A549 (cell line): Measurements from ENCODE around the gene PDCD1. TPM values are rescaled to one million over a fixed set of nuclear protein-coding genes. Genes with fewer than 3 reads are reported as not detected.

Source experiments
- ATAC-seq, 2 experiments: fragments of 200-7000 bp in 1 of 2; fragments of >200 bp in 1 of 2; cut with Nextera tagmentation in 1 of 2; cut with Tn5 transposase in 1 of 2; 3 replicates each; pipeline versions ENCODE4 v1.8.0 to v1.9.1; 2018 to 2020; ENCODE audit warnings: mild to moderate bottlenecking in 1 of 2, moderate library complexity in 1 of 2
- CTCF ChIA-PET: fragments of 300-600 bp; sonication (Branson Sonifier 250); formaldehyde crosslinking; extraction: SDS; loops from one replicate; lab custom pipeline; 2021; ENCODE audit warnings: antibody characterized with exemption, inconsistent platforms; lab: Yijun Ruan, JAX
- POLR2A ChIA-PET: fragments of 350-600 bp; formaldehyde crosslinking; extraction: SDS; loops from one replicate; lab custom pipeline; 2021; ENCODE audit warnings: antibody characterized with exemption, inconsistent platforms; lab: Yijun Ruan, JAX
- DNase-seq, 2 experiments: peaks; one replicate each; pipeline versions ENCODE4 v3.0.0 to v3.0.0-alpha.2; 2011 to 2016; ENCODE audit warnings: low read depth in 1 of 2, low spot score in 1 of 2
- FAIRE-seq: peaks from 2 replicates; lab custom pipeline; 2011; peaks lifted over from hg19 to GRCh38; lab: Jason Lieb, UNC
- H3K27ac ChIP-seq, 2 experiments: fragments of >200 bp; sonication (Bioruptor Twin); formaldehyde crosslinking; 3 replicates each; pipeline ENCODE4 v1.5.1; 2016 to 2017
- H3K4me1 ChIP-seq: fragments of >200 bp; sonication (Bioruptor Twin); formaldehyde crosslinking; 3 replicates; pipeline ENCODE4 v1.6.1; 2016
- H3K4me2 ChIP-seq: fragments of >200 bp; sonication (Bioruptor Twin); formaldehyde crosslinking; 3 replicates; pipeline ENCODE4 v1.6.1; 2016
- H3K4me3 ChIP-seq: fragments of >200 bp; sonication (Bioruptor Twin); formaldehyde crosslinking; 3 replicates; pipeline ENCODE4 v1.5.1; 2016
- H3K9me3 ChIP-seq: fragments of >200 bp; sonication (Bioruptor Twin); formaldehyde crosslinking; 3 replicates; pipeline ENCODE4 v1.6.1; 2016
- CBX8 ChIP-seq: fragments of 200-600 bp; sonication (generic); IDR thresholded peaks from 2 replicates; pipeline ENCODE4 v1.6.1; 2016
- CEBPB ChIP-seq, 2 experiments: fragments of >200 bp in 1 of 2; sonication (Bioruptor Twin) in 1 of 2; formaldehyde crosslinking in 1 of 2; IDR thresholded peaks; 2 replicates each; pipeline ENCODE4 v1.6.1; 2012 to 2016
- CHD2 ChIP-seq: fragments of 150-350 bp; IDR thresholded peaks from 2 replicates; pipeline ENCODE4 v1.6.1; 2014; ENCODE audit warnings: low read length; ENCODE audit not compliant: partially characterized antibody
- EP300 ChIP-seq, 2 experiments: fragments of >200 bp; sonication (Bioruptor Twin); formaldehyde crosslinking; IDR thresholded peaks; 2 replicates in 1 of 2; 3 replicates in 1 of 2; pipeline ENCODE4 v1.6.1; 2016 to 2017
- ESRRA ChIP-seq: fragments of 150-350 bp; IDR thresholded peaks from 2 replicates; pipeline ENCODE4 v1.6.1; 2014; ENCODE audit warnings: mild to moderate bottlenecking, low read length, borderline replicate concordance
- FOSL2 ChIP-seq, 2 experiments: fragments of 450-650 bp in 1 of 2; fragments of >200 bp in 1 of 2; sonication (Bioruptor Twin) in 1 of 2; formaldehyde crosslinking; IDR thresholded peaks; 2 replicates each; pipeline versions ENCODE4 v1.5.0 to v1.6.1; 2016 to 2020; ENCODE audit warnings: mild to moderate bottlenecking in 1 of 2, moderate library complexity in 1 of 2
- GATA3 ChIP-seq: IDR thresholded peaks from 2 replicates; pipeline ENCODE4 v1.6.1; 2012; ENCODE audit warnings: borderline replicate concordance
- HDAC2 ChIP-seq: fragments of 200-600 bp; sonication (generic); IDR thresholded peaks from 2 replicates; pipeline ENCODE4 v1.6.1; 2016
- HEYL ChIP-seq: fragments of 250-450 bp; sonication (Bioruptor Pico); IDR thresholded peaks from 2 replicates; pipeline ENCODE4 v1.8.0; 2021; ENCODE audit warnings: mild to moderate bottlenecking, moderate library complexity
- HOXA7 ChIP-seq: fragments of 250-450 bp; sonication (Bioruptor Pico); IDR thresholded peaks from 2 replicates; pipeline ENCODE4 v1.5.0; 2020; ENCODE audit warnings: mild to moderate bottlenecking, moderate library complexity
- HOXB13 ChIP-seq: fragments of 250-450 bp; sonication (Bioruptor Pico); IDR thresholded peaks from 2 replicates; pipeline ENCODE4 v1.5.0; 2020; ENCODE audit warnings: low read depth, mild to moderate bottlenecking, moderate library complexity
- HOXB5 ChIP-seq: fragments of 250-450 bp; sonication (Bioruptor Pico); IDR thresholded peaks from 2 replicates; pipeline ENCODE4 v1.5.0; 2020; ENCODE audit warnings: mild to moderate bottlenecking, moderate library complexity
- JUNB ChIP-seq: fragments of >200 bp; sonication (Bioruptor Twin); formaldehyde crosslinking; IDR thresholded peaks from 2 replicates; pipeline ENCODE4 v1.6.1; 2016
- MAFK ChIP-seq: fragments of 450-650 bp; IDR thresholded peaks from 2 replicates; pipeline ENCODE4 v1.6.1; 2014; ENCODE audit not compliant: partially characterized antibody
- MAZ ChIP-seq: fragments of 150-350 bp; IDR thresholded peaks from 2 replicates; pipeline ENCODE4 v1.6.1; 2014; ENCODE audit warnings: antibody characterized with exemption, low read depth, low read length, borderline replicate concordance
- MYC ChIP-seq: IDR thresholded peaks from 2 replicates; pipeline ENCODE4 v1.6.1; 2012; ENCODE audit warnings: mild to moderate bottlenecking, inconsistent platforms, low read length, improper control_type of control experiment, borderline replicate concordance
- NPAS2 ChIP-seq: fragments of 250-450 bp; sonication (Bioruptor Pico); IDR thresholded peaks from 2 replicates; pipeline ENCODE4 v1.8.0; 2022; ENCODE audit warnings: mild to moderate bottlenecking, moderate library complexity, borderline replicate concordance
- PBX3 ChIP-seq: IDR thresholded peaks from 2 replicates; pipeline ENCODE4 v1.6.1; 2012
- POLR2AphosphoS2 ChIP-seq: conservative IDR thresholded peaks from 2 replicates; pipeline ENCODE4 v1.6.1; 2012; ENCODE audit warnings: low read length, improper control_type of control experiment, inconsistent platforms
- RAD21 ChIP-seq, 2 experiments: fragments of >200 bp in 1 of 2; sonication (Bioruptor Twin) in 1 of 2; formaldehyde crosslinking in 1 of 2; IDR thresholded peaks in 1 of 2; conservative IDR thresholded peaks in 1 of 2; 2 replicates in 1 of 2; 3 replicates in 1 of 2; pipeline ENCODE4 v1.6.1; 2012 to 2018; ENCODE audit warnings: inconsistent platforms in 1 of 2
- RCOR1 ChIP-seq: fragments of 150-350 bp; IDR thresholded peaks from 2 replicates; pipeline ENCODE4 v1.6.1; 2014; ENCODE audit warnings: antibody characterized with exemption, low read length, low read depth
- RFX5 ChIP-seq: fragments of 450-650 bp; IDR thresholded peaks from 2 replicates; pipeline ENCODE4 v1.7.1; 2014; ENCODE audit warnings: antibody characterized with exemption, mild to moderate bottlenecking, moderate library complexity
- TFCP2L1 ChIP-seq: fragments of 250-450 bp; sonication (Bioruptor Pico); IDR thresholded peaks from 2 replicates; pipeline ENCODE4 v1.5.0; 2021; ENCODE audit warnings: mild to moderate bottlenecking
- TP53 ChIP-seq: fragments of 250-450 bp; sonication (Bioruptor Pico); IDR thresholded peaks from 2 replicates; pipeline ENCODE4 v1.5.0; 2021; ENCODE audit warnings: mild to moderate bottlenecking, moderate library complexity
- WGBS: methylation state at CpG from one replicate; pipeline ENCODE4 v1.1.6; 2017; ENCODE audit errors: missing lambda C conversion rate; 5-methylcytosine and 5-hydroxymethylcytosine counted together
- polyA plus RNA-seq, 4 experiments: library from polyadenylated mRNA; depleted of rRNA in 3 of 4; stranded (reverse); fragments of >200 nt; fragmentation: RNase III in 1 of 4; extraction: RNeasy Plus Mini Kit Qiagen cat#74134 plus additional on column Dnase treatment in 1 of 4; gene quantifications; 2 replicates in 3 of 4; 3 replicates in 1 of 4; pipeline ENCODE4 v1.2.3, GENCODE V29; 2011 to 2017
- TF ChIP-seq, protein P1 (sequence below): fragments of 150-350 bp; IDR thresholded peaks from 2 replicates; pipeline ENCODE4 v1.6.1; 2014; ENCODE audit warnings: low read depth, mild to moderate bottlenecking, low read length

Gene PDCD1
- polyA plus RNA-seq, 2 of the 4 experiments (the other 2 are of a cell fraction), result not detected

DNA sequence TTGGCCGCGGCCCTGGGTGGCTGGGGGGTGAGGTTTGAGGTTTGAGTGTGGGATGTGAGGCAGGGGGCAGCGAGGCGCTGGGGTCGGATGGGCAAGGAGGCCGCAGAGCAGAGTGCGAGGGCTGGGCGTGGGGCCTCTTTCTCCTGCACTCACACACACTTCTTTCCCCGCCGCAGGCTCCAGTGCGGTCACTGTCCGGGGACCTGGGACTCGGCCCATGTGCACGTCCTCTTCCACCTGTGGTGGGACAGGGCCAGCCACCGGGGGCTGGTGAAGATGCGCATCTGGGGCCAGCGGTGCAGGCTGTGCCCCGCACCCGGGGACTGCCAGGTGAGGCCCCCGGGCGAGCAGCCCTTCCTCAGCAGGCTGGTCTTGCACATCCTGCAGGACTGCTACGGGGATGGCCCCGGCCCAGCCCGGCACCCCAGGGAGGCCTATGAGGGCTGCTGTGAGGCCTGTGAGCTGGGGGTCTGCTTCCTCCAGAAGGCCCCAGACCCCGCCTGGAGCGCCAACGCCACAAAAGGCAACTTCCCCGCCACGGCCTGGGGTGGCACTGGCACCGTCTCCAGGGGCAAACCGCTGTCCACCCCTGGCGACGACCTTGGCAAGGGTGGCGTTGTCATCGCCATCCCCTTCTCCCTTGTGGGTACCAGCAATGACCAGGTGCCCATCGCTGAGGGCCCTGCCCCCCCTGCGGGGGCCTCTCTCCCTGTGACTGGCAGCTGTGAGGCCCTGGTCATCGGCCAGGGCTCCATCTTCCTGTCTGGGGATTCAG, 13.0 kb upstream of the PDCD1 start:
- Histone ChIP-seq H3K4me3 (no peak overlapping the region), H3K4me2 (no peak overlapping the region), H3K27ac (no peak overlapping the region), H3K9me3 (0 out of 3 replicates have a peak, but pooled peaks cover 6% of the 10 kb centered on the region), H3K4me1 (peaks cover 11% of the 10 kb centered on the region; the same call in 2 of the 3 replicates)
- no peak for ATAC-seq
- FAIRE-seq, result no peak
- no peak for DNase-seq
- WGBS, result 85% methylated on average over 26 of the region's 38 CpGs
- CTCF ChIA-PET, result no interaction called here
- POLR2A ChIA-PET, result no interaction called here
- no peak for TF ChIP-seq HOXA7
- TF ChIP-seq MAFK, result no peak
- no peak for TF ChIP-seq CBX8
- no peak for TF ChIP-seq ESRRA
- no peak for TF ChIP-seq PBX3
- TF ChIP-seq HOXB13 (CRISPR knock-in tag), result no peak
- no peak for TF ChIP-seq MAZ
- TF ChIP-seq MYC, result no peak
- no peak for TF ChIP-seq FOSL2 (IDR thresholded peaks at IDR 0.05)
- TF ChIP-seq FOSL2 (CRISPR knock-in tag; IDR thresholded peaks at IDR 0.05), result no peak
- no peak for TF ChIP-seq CHD2
- no peak for TF ChIP-seq RAD21 (conservative IDR thresholded peaks at IDR 0.05 in 1 of 2, IDR thresholded peaks at IDR 0.05 in 1 of 2)
- TF ChIP-seq POLR2AphosphoS2, result no peak
- TF ChIP-seq TP53 (CRISPR knock-in tag), result no peak

DNA sequence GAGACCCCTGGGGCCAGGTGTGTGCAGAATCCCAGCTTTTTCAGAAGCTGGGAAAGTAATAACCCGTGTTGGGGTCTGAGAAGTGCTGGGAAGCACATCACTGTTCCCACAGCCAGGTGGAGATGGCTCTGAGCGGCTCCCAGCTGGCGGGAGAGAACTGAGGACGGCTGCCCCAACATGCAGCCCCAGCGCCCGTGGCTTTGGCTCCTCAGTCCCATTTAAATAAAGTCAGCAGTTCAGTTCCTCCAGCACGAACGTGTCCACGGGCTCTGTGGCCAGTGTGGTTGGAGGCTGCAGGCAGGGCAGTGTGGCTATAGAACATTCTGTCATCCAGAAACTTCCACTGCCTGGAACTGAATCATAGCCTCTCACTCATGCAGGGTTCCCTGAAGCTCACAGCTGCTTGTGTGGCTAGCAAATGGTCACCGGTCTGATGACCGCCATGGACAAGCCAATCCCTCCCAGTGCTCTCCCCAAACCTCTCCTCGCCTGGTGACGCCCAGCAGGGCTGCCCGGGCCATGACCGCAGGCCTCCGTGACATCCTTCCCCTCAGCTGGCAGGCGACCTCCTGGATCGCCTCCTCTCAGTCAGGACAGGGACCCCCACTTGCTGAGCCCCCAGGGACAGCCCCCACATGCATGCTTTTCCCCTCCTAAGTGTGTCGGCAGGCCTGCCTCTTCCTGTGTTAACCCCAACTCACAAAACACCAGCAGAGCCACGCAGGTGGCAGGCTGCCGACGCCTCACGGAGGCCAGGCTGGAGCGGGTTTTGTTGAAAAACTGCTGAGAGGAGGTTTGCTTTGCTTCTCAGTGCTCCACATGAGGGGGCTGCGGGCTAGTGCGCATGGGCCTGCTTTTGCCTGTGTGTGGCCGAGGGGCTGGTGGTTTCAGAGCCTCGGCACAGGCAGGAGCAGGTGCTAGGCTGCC, 12.2 kb upstream of the PDCD1 start:
- ChIA-PET POLR2A (no interaction called here), CTCF (no interaction called here)
- DNase-seq (no peak), FAIRE-seq (no peak), ATAC-seq (no peak)
- Histone ChIP-seq H3K4me3 (no peak overlapping the region), H3K9me3 (0 out of 3 replicates have a peak, but pooled peaks cover 6% of the 10 kb centered on the region), H3K4me2 (no peak overlapping the region), H3K4me1 (peaks cover 11% of the 10 kb centered on the region; the same call in 2 of the 3 replicates), H3K27ac (no peak overlapping the region)
- TF ChIP-seq TFCP2L1 (CRISPR knock-in tag), result no peak
- TF ChIP-seq HDAC2, result no peak
- no peak for TF ChIP-seq EP300 (IDR thresholded peaks at IDR 0.05)
- TF ChIP-seq NPAS2, result no peak
- TF ChIP-seq JUNB, result no peak
- no peak for TF ChIP-seq TP53 (CRISPR knock-in tag)
- TF ChIP-seq RCOR1, result no peak
- no peak for TF ChIP-seq HOXB13 (CRISPR knock-in tag)
- TF ChIP-seq ESRRA, result no peak
- no peak for TF ChIP-seq MYC
- no peak for TF ChIP-seq CEBPB (IDR thresholded peaks at IDR 0.05)
- WGBS, result 77% methylated on average over 10 of the region's 28 CpGs

DNA sequence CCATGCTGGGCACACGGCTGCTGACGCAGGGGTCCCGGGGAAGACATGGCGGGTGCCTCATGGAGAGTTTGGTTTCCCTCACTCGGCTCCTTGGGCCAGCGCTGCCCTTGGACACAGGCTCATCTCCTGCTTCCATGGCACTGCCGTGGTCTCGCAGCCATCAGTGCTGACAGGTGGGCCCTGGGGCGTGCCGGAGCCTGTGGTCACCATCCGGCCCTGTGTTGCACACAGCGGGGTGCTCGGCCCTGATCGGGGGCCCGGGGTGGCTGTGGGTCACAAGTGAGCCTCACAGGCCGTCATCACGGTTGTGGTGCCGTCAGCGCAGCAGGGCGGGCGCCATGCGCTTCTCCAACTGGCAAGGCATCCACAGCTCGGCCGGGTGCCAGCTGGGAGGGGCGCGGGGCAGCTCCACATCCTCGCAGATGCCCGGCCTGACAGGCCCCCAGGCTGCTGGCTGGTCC, 11.4 kb upstream of the PDCD1 start:
- CTCF ChIA-PET, result no interaction called here
- no peak for ATAC-seq
- POLR2A ChIA-PET, result no interaction called here
- Histone ChIP-seq H3K27ac (no peak overlapping the region), H3K9me3 (0 out of 3 replicates have a peak, but pooled peaks cover 6% of the 10 kb centered on the region), H3K4me1 (peaks cover 11% of the 10 kb centered on the region; the same call in 2 of the 3 replicates), H3K4me3 (no peak overlapping the region), H3K4me2 (no peak overlapping the region)
- 87% methylated on average over 12 of the region's 28 CpGs for WGBS
- no peak for DNase-seq
- no peak for FAIRE-seq
- TF ChIP-seq MYC, result no peak
- TF ChIP-seq POLR2AphosphoS2, result no peak
- no peak for TF ChIP-seq GATA3
- no peak for TF ChIP-seq RFX5
- no peak for TF ChIP-seq HEYL
- TF ChIP-seq, protein P1, sequence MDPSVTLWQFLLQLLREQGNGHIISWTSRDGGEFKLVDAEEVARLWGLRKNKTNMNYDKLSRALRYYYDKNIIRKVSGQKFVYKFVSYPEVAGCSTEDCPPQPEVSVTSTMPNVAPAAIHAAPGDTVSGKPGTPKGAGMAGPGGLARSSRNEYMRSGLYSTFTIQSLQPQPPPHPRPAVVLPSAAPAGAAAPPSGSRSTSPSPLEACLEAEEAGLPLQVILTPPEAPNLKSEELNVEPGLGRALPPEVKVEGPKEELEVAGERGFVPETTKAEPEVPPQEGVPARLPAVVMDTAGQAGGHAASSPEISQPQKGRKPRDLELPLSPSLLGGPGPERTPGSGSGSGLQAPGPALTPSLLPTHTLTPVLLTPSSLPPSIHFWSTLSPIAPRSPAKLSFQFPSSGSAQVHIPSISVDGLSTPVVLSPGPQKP, result no peak
- no peak for TF ChIP-seq HOXB5
